Ureter (tissue), 1 donor: ENCODE measurements around the gene OR10H1. TPM values are rescaled to one million over a fixed set of nuclear protein-coding genes. Genes with fewer than 3 reads are reported as not detected.
"Not testable (repeated sequence)": the region's sequence is repeated elsewhere in the genome, so short reads cannot be mapped to it uniquely, and the experiment has no call there.

Source experiments
- DNase-seq: peaks from one replicate; pipeline ENCODE4 v3.0.0-alpha.2; 2020; ENCODE audit warnings: low spot score
- total RNA-seq: library from RNA; stranded (reverse); gene quantifications from one replicate; pipeline ENCODE4 v1.2.4, GENCODE V29; 2023
- donor health status: DM: yes; HTN: yes; CAD: no.

Gene OR10H1
- total RNA-seq, 1 donor from 2014 or later = 0.60 TPM

GRCh38 chr19:15828611-15829305, 13.3 kb upstream of the OR10H1 start:
- DNase-seq = peak; percentile 62

DNA sequence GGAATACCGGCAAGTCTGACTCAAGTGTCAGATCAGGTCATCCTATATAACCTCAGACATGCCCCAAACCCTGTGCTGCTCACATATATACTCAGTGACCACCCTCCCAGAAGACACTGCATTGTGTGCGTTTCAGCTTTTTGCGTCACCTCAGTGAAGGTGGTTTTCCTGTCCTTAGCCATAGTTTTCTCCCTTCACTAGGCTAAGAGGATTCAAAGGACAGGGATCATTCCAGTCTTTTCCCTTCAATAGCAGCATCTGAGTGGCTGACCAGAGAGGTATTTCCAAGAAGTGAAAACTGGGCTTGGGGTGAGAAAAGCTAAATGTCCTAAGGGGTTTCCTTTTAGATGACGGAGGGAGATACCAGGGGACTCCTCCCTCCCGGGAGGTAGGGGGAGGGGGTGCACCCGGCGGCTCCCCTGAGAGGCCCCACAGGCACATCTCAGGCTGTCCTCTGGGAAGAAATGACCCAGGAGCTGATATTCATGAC, 12.7 kb upstream of the OR10H1 start:
- no peak for DNase-seq

DNA sequence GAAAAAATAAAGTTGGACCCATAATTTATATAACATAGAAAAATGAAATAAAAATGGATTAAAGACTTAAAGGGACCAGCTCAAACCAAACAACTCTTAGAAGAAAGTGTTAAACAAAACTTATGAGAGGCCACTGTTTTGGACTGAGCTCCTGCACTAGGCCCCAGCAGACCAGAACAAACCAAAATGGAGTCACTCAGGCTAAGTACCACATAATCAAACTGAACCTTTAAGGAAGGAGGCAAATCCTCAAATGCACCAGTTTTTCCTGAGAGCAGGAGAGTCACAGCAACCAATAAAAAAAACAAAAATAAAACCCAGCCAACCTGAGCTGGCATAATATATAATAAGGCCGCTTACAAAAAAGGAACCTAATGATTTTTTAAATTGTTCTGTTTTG, 10.3 kb upstream of the OR10H1 start:
- no peak for DNase-seq

DNA sequence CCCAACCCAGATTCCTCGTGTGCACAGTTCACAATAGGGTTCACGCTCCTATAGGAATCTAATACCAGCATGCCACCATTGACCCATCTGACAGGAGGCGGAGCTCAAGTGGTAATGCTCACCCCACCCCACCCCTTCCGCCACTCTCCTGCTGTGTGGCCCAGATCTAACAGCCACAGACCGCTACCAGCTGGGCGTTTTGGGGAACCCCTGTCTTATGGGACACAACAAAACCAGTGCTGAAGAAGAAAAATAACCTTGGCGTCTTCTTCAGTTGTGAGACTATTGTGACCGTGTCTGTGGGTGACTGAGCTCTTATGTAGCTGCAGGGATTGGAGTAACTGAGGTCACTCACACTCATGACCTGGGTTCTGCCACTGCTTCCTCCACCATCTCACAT, 5.2 kb upstream of the OR10H1 start:
- DNase-seq = no peak

GRCh38 chr19:15813916-15814315, 1.5 kb downstream of the OR10H1 start:
- DNase-seq = no peak

DNA sequence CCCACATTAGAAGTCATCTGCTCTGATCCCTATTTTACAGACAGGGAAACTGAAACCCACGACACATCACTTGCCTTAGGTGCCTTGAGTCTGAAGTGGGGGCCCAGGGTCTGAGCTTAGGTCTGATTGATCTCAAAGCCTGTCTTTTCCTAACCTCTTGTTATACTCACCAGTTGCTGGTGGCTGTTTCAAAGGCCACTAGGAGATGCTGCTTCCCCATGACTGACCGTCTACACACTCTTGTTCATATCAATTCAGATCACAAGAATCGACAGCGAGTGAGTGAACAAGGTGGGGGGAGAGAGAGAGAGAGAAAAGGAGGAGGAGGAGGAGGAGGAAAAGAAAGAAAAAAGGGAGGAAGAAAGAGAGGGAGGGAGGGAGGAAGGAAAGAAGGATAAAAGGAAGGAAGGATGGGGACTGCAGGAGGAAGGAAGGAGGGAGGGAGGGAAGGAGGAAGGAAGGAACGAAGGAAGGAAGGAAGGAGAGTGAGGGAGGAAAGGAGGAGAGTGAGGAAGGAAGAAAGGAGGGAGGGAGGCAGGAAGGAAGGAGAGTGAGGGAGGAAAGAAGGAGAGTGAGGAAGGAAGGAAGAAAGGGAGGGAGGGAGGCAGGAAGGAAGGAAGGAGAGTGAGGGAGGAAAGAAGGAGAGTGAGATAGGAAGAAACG, 3.3 kb downstream of the OR10H1 start:
- DNase-seq = no peak

DNA sequence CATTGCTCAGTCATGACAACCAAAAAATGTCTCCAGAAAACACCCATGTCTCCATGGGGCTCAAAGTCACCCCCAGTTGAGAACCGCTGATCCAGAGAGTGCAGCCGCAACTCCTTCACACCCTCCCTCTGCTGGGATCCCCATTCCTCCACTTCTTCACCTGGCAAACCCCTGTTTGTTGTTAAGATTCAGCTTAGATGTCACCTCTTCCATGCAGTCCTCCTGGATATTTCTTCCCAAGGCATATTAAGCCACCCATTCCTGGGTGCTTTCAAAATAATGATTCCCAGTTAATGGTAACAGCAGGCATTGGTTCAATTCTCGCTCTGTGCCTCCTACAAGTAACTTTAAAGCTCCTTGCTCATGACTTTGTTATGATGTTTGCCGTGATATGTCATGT, 4.0 kb downstream of the OR10H1 start:
- DNase-seq = no peak

DNA sequence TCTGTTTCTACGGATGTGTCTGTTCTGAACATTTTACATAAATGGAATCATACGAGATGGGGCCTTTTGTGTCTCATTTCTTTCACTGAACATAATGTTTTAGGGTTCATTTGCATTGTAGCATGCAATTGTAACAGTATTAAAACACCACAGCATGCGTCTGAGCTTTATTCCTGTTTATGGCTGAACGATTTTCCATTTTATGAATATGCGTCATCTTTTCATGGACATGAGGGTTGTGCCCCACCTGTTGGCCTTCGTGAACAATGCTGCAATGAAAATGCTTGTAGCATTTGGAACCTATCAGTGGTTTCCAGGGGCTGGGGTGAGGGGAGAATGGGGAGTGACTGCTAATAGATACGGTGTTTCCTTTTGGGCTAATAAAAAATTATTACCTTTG, 5.1 kb downstream of the OR10H1 start:
- no peak for DNase-seq

- not testable (repeated sequence) for DNase-seq
Measured at GRCh38 chr19:15794279-15794678, 21.2 kb downstream of the OR10H1 start.

DNA sequence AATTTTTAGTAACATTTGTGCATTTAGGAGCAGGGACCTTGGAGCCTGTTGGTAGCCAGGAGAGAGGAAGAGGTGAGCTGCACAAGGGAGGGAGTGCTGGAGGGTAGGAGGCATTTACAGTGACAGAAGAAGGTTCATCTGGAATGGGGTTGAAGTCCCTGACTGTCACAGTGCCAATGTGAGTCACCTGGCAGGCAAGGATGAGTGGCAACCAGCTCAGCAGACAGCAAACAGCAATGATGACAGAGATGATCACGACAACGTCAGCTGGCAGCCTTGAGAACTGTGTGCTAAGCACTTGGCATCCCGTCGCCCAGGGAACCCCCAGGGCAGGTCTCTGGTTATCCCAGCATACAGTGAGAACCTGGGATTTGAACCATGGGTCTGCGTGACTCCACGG, 25.4 kb downstream of the OR10H1 start:
- DNase-seq = no peak

- no peak for DNase-seq
Measured at GRCh38 chr19:15788594-15789270, 26.7 kb downstream of the OR10H1 start.

DNA sequence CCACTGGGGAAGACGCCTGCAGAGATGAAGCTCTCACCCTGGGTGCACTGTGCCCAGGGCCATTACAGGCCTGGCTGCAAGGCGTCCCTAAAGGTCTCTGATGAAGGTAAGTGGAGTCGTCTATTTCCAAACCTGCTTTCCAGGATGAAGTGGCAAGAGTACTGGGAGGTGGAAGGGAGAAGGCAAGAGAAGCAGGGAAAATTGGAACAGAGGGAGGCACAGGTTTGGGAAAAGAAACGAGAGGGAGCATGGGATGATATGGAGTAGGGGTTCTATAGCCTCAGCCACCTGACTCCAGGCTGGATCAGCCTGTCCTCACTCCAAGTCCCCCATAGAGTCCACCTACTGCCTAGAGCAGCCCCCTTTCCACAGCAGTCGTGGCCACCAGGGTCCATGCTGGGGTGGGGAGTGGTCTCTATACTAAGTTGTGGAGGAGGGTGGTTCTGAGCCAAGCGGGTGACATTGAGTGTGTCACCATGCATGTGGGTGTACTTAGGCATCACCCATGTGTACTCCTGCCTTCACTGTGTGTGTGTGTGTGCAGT, 27.8 kb downstream of the OR10H1 start, which contains the start of gene OR10H5:
OR10H5 (plus strand) TSS at position 51 of the 545 bp plus-strand sequence. CDS start 6,388 bp downstream, outside the sequence.
- no peak for DNase-seq

GRCh38 chr19:15782896-15783295, 32.6 kb downstream of the OR10H1 start:
- not testable (repeated sequence) for DNase-seq

GRCh38 chr19:15782211-15782610, 33.3 kb downstream of the OR10H1 start:
- DNase-seq = no peak

DNA sequence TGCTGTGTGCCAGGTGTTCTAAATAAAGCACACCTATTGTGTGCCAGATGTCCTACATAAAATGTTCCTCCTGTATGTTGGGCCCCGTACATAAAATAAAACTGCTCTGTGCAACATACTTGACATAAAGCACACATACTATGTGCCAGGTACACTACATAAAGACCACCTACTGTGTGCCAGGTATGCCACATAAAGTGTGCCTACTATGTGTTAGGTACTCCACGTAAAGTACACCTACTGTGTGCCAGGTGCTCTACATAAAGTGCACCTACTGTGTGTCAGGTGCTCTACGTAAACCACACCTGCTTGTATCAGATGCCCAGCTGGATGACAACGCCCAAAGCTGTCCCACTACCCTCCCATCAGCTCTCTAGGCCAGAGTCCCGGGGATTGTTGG, 33.8 kb downstream of the OR10H1 start:
- no peak for DNase-seq

GRCh38 chr19:15780610-15781418, 34.6 kb downstream of the OR10H1 start:
- peak; percentile 55 for DNase-seq

DNA sequence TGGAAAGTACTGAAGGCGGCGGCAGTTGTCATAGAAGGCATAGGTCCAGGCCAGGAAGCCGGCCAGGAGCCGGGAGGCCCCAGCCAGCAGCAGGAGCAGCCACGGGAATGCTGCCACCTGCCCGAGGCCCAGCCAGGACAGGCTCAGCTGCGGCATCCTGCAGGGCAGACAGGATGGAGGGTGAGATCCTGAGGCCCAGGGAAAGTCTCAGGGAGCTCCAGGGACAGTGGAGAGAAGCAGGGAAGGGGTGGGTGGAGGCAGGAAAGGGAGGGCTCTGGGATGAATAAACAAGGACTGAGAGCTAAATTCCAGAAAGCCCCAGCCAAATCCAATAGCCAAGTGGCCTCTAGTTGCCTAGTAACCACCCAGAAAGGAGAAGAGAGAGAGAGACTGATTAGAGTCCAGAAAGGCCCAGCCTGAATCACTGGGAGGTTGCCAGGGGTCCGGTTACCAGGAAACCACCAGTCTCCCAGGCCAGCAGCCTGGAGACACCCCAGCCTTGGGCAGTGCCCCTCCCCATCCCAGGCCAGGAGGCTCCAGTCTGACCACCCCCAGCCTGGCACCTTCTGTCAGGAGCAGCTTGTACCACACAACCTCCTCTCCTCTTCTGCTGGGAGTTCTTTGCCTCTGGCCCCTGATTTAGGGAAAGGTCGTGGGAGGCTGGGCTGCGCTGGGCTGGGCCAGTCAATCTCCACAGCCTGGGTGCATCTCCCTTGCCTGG, 35.5 kb downstream of the OR10H1 start:
- DNase-seq = peak; percentile 83

GRCh38 chr19:15776991-15777970, 38.2 kb downstream of the OR10H1 start:
- peak; percentile 31 for DNase-seq

GRCh38 chr19:15776264-15776663, 39.2 kb downstream of the OR10H1 start:
- peak; percentile 14 for DNase-seq

GRCh38 chr19:15775249-15775648, 40.2 kb downstream of the OR10H1 start:
- no peak for DNase-seq
